ENCODE measurements around the gene CHRNB4. TPM values are rescaled to one million over a fixed set of nuclear protein-coding genes. Genes with fewer than 3 reads are reported as not detected.

CHRNB4 gene
- total and polyA plus RNA-seq, 2 of the 8 experiments (the other 6 are each of a cell fraction or from before 2014, with no cell fraction given) = 2.4 to 4.5 TPM

DNA sequence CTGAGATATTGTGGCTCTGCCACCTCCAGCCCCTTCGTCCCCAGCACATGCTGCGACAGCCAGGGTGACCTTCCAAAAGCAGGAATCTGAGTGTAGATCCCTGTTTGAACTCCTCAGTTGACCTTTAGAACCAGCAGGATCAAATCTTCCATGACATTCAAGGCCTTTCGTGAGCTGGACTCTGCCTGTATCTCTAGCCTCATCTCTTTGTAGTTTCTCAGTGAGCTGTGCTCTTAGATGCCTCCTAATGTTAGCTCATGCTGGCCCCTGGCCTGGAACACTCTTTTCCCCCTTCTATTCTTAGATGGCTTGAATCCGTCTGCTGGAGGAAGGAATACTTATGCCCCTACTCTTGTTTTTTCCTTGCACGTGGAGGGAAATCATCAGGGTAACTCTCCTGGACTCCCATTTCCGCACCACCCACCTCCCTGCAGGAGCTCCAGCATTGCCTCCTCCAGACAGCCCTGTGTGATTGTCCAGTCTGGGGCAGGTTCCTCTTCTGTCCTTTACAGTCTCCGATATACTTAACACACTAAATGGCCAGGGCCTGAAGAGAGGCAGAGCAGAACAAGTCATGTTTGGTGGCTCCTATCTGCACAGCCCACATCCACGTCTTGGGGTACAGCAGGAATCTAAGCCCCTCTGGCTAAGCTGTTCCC, 26.7 kb upstream of the CHRNB4 start:
- Histone ChIP-seq H2BK15ac (ENCODE audit: low read length) (no peak overlapping the region), H4K8ac (ENCODE audit: extremely low read depth, insufficient read depth, low read length) (no peak overlapping the region), H3K79me1 (ENCODE audit: low read depth, low read length) (no peaks in the 10 kb centered on the region), H3K4me2 (ENCODE audit: insufficient read depth in 1 of 2, low read depth in 2 of 2, low read length in 2 of 2) (no peak overlapping the region), H3K79me2 (ENCODE audit: control insufficient read depth in 1 of 2, insufficient read depth in 2 of 2, low read length in 2 of 2) (no peaks in the 10 kb centered on the region), H3K23me2 (ENCODE audit: low read depth, low read length) (no peaks in the 10 kb centered on the region), H4K5ac (ENCODE audit: insufficient read length, low read depth, low read length) (no peak overlapping the region), H3K23ac (ENCODE audit: insufficient read length) (no peak overlapping the region), H2BK5ac (ENCODE audit: low read depth, low read length) (no peak overlapping the region), H3K27me3 (replicated peaks in 1 of 4; ENCODE audit: control insufficient read depth in 3 of 4, extremely low read depth in 1 of 4, insufficient read depth in 3 of 4, low read length in 3 of 4) (no peaks in the 10 kb centered on the region; a peak in 1 of 7 replicates), H2BK120ac (replicated peaks; ENCODE audit: low read depth, low read length) (no peak overlapping the region), H3K36me3 (ENCODE audit: control insufficient read depth in 2 of 4, insufficient read depth in 4 of 4, low read length in 3 of 4) (no peaks in the 10 kb centered on the region), H3K9me3 (ENCODE audit: insufficient read depth in 2 of 2, low read depth in 1 of 2, low read length in 1 of 2) (no peaks in the 10 kb centered on the region), H2BK12ac (ENCODE audit: low read depth, low read length) (no peak overlapping the region), H3K9ac (replicated peaks in 1 of 4; ENCODE audit: extremely low read depth in 1 of 4, low read depth in 3 of 4, low read length in 3 of 4) (no peak overlapping the region), H2BK20ac (ENCODE audit: low read length) (no peak overlapping the region), H2AFZ (ENCODE audit: low read length) (no peak overlapping the region), H3K18ac (ENCODE audit: extremely low read depth, low read length) (no peak overlapping the region), H4K20me1 (replicated peaks in 1 of 2; ENCODE audit: control insufficient read depth in 1 of 2, insufficient read depth in 2 of 2, low read length in 2 of 2) (no peaks in the 10 kb centered on the region), H2AK5ac (ENCODE audit: low read depth, low read length) (no peak overlapping the region), H3K4me1 (replicated peaks in 1 of 4; ENCODE audit: control insufficient read depth in 3 of 4, insufficient read depth in 4 of 4, low read length in 3 of 4) (peaks cover 0 to 13% (median 8%) of the 10 kb centered on the region in 4 experiments; a peak in 5 of 7 replicates), H3K14ac (ENCODE audit: insufficient read length) (no peak overlapping the region), H3K27ac (ENCODE audit: low read depth, low read length) (no peak overlapping the region), H3K4ac (replicated peaks; ENCODE audit: insufficient read length, low read depth, low read length) (no peak overlapping the region), H3K4me3 (ENCODE audit: extremely low read depth in 1 of 4, insufficient read depth in 2 of 4, low read depth in 3 of 4, low read length in 4 of 4) (no peak overlapping the region), H4K91ac (replicated peaks; ENCODE audit: insufficient read length, low read length) (no peak overlapping the region), H3K56ac (replicated peaks; ENCODE audit: insufficient read length, low read depth, low read length) (no peak overlapping the region)
- POLR2A ChIA-PET (ENCODE audit: partially characterized antibody) = interaction anchor here (0.9 to 1.2 kb wide), 2 partner anchors 8 to 59 kb away, joined by 3 read pairs; no protein-coding TSS in a partner anchor
- 85% methylated on average over 8 of the region's 8 CpGs; no CpG with 5 or more reads in 1 of the 2 experiments for WGBS, 2 experiments (ENCODE audit: extremely low coverage in 1 of 2, insufficient coverage in 1 of 2, insufficient read length in 1 of 2, insufficient replicate concordance in 2 of 2, low coverage in 1 of 2, low lambda C conversion rate in 2 of 2, missing lambda C conversion rate in 1 of 2)
- CTCF ChIA-PET (ENCODE audit: partially characterized antibody) = interaction anchor here (0.6 to 1.7 kb wide), 9 partner anchors 17 to 117 kb away, joined by 3 to 13 read pairs (median 3); no protein-coding TSS in a partner anchor
- no peak for FAIRE-seq
- DNase-seq (ENCODE audit: low read depth in 1 of 2, low spot score in 2 of 2) = no peak
- no peak for TF ChIP-seq KDM4A (IDR thresholded peaks at IDR 0.05; ENCODE audit: low read depth, low read length, severe bottlenecking)
- TF ChIP-seq SP1 (IDR thresholded peaks at IDR 0.05; ENCODE audit: low read depth, low read length) = no peak
- TF ChIP-seq BACH1 (IDR thresholded peaks at IDR 0.05; ENCODE audit: low read length) = no peak
- TF ChIP-seq EGR1 (IDR thresholded peaks at IDR 0.05; ENCODE audit: borderline replicate concordance, low read depth, low read length) = no peak
- no peak for TF ChIP-seq SIRT6 (IDR thresholded peaks at IDR 0.05; ENCODE audit: low read length)
- TF ChIP-seq RAD21 (IDR thresholded peaks at IDR 0.05 in 1 of 2, conservative IDR thresholded peaks at IDR 0.05 in 1 of 2; ENCODE audit: low read depth in 2 of 2, low read length in 2 of 2) = no peak
- TF ChIP-seq TAF1 (IDR thresholded peaks at IDR 0.05; ENCODE audit: low read depth, low read length) = no peak
- no peak for TF ChIP-seq CTBP2 (IDR thresholded peaks at IDR 0.05; ENCODE audit: borderline replicate concordance, insufficient read depth, insufficient read length, low read length)
- no peak for TF ChIP-seq TEAD4 (IDR thresholded peaks at IDR 0.05; ENCODE audit: low read depth, low read length)
- TF ChIP-seq POLR2A (IDR thresholded peaks at IDR 0.05; ENCODE audit: control extremely low read depth in 1 of 2, low read depth in 2 of 2, low read length in 2 of 2) = no peak
- no peak for TF ChIP-seq KDM5A (IDR thresholded peaks at IDR 0.05; ENCODE audit: low read length)
- no peak for TF ChIP-seq CBX5 (IDR thresholded peaks at IDR 0.05; ENCODE audit: low read depth, low read length)
- no peak for TF ChIP-seq HDAC6 (IDR thresholded peaks at IDR 0.05; ENCODE audit: low read depth, low read length)
- no peak for TF ChIP-seq BCL11A (IDR thresholded peaks at IDR 0.05; ENCODE audit: low read depth in 2 of 2, low read length in 2 of 2)
- no peak for TF ChIP-seq SRF (IDR thresholded peaks at IDR 0.05; ENCODE audit: low read depth, low read length)
